HepG2 (cell line): ENCODE data around the gene TOPORS. TPM values are rescaled to one million over a fixed set of nuclear protein-coding genes. Genes with fewer than 3 reads are reported as not detected.
A peak's percentile ranks its signal among the peaks of the same experiment; 100 is the strongest.

ENCODE experiments used
- AKAP8 ChIP-seq: sonication (generic); formaldehyde crosslinking; IDR thresholded peaks from 2 replicates; pipeline ENCODE4 v1.5.1; 2020; ENCODE audit warnings: mild to moderate bottlenecking, missing genetic modification reagents
- CREB1 ChIP-seq, 2 experiments: fragments of 450-650 bp in 1 of 2; IDR thresholded peaks; 2 replicates each; pipeline ENCODE4 v1.6.1; 2016 to 2017; ENCODE audit warnings: control low read depth in 1 of 2, mild to moderate bottlenecking in 1 of 2, missing compliant biosample characterization in 1 of 2, missing genetic modification characterization in 1 of 2
- CREM ChIP-seq, 2 experiments: sonication (generic) in 1 of 2; formaldehyde crosslinking in 1 of 2; IDR thresholded peaks; 2 replicates each; pipeline versions ENCODE4 v1.4.0 to v1.6.1; 2016 to 2020; ENCODE audit warnings: antibody characterized with exemption in 1 of 2, mild to moderate bottlenecking in 1 of 2, missing genetic modification reagents in 1 of 2
- FIP1L1 ChIP-seq: fragments of 200-400 bp; formaldehyde crosslinking; IDR thresholded peaks from 2 replicates; pipeline ENCODE4 v1.6.1; 2018; ENCODE audit warnings: low read depth, mild to moderate bottlenecking, low read length, moderate library complexity, borderline replicate concordance; ENCODE audit not compliant: insufficient read depth
- FOXA1 ChIP-seq, 2 experiments: fragments of 450-650 bp in 1 of 2; sonication (generic) in 1 of 2; formaldehyde crosslinking in 1 of 2; IDR thresholded peaks; 2 replicates each; pipeline versions ENCODE4 v1.4.0 to v1.6.1; 2016 to 2020; ENCODE audit warnings: missing genetic modification reagents in 1 of 2
- HDAC2 ChIP-seq: sonication (generic); formaldehyde crosslinking; IDR thresholded peaks from 2 replicates; pipeline ENCODE4 v1.4.0; 2020; ENCODE audit warnings: missing genetic modification reagents
- IKZF4 ChIP-seq: sonication (generic); formaldehyde crosslinking; IDR thresholded peaks from 2 replicates; pipeline ENCODE4 v1.5.1; 2020; ENCODE audit warnings: borderline replicate concordance, mild to moderate bottlenecking, low read depth, missing genetic modification reagents; ENCODE audit errors: not compliant biosample characterization
- MEIS1 ChIP-seq: sonication (generic); formaldehyde crosslinking; IDR thresholded peaks from 2 replicates; pipeline ENCODE4 v1.9.0; 2021; ENCODE audit warnings: mild to moderate bottlenecking, missing genetic modification reagents, moderate library complexity, borderline replicate concordance
- NR2F2 ChIP-seq: IDR thresholded peaks from 2 replicates; pipeline ENCODE4 v1.6.1; 2012; ENCODE audit warnings: low read depth, inconsistent platforms, borderline replicate concordance
- PHB2 ChIP-seq: fragments of 450-650 bp; IDR thresholded peaks from 2 replicates; pipeline ENCODE4 v1.6.1; 2018; ENCODE audit not compliant: partially characterized antibody
- SIN3B ChIP-seq: fragments of 150-350 bp; IDR thresholded peaks from 2 replicates; pipeline ENCODE4 v1.6.1; 2014; ENCODE audit warnings: low read length
- SMYD3 ChIP-seq: sonication (generic); formaldehyde crosslinking; IDR thresholded peaks from 2 replicates; pipeline ENCODE4 v1.8.1; 2023; ENCODE audit warnings: mild to moderate bottlenecking, missing genetic modification reagents
- SRF ChIP-seq: IDR thresholded peaks from 2 replicates; pipeline ENCODE4 v1.6.1; 2011; ENCODE audit warnings: mild to moderate bottlenecking, low read depth, low read length, moderate library complexity
- STAT5B ChIP-seq: sonication (generic); formaldehyde crosslinking; IDR thresholded peaks from 2 replicates; pipeline ENCODE4 v1.4.0; 2020; ENCODE audit warnings: missing genetic modification reagents
- ZBTB8A ChIP-seq: sonication (generic); formaldehyde crosslinking; IDR thresholded peaks from 2 replicates; pipeline ENCODE4 v1.4.0; 2020; ENCODE audit warnings: mild to moderate bottlenecking, low read depth, missing genetic modification reagents, borderline replicate concordance
- ZFP36L2 ChIP-seq: sonication (generic); formaldehyde crosslinking; IDR thresholded peaks from 2 replicates; pipeline ENCODE4 v1.4.0; 2020; ENCODE audit warnings: missing genetic modification reagents
- ZNF260 ChIP-seq: sonication (generic); formaldehyde crosslinking; IDR thresholded peaks from 2 replicates; pipeline ENCODE4 v1.4.0; 2020; ENCODE audit warnings: missing genetic modification reagents, low read depth, mild to moderate bottlenecking, borderline replicate concordance
- ZNF274 ChIP-seq: sonication (generic); formaldehyde crosslinking; IDR thresholded peaks from 2 replicates; pipeline ENCODE4 v1.5.1; 2020; ENCODE audit warnings: mild to moderate bottlenecking, missing genetic modification reagents
- ZNF329 ChIP-seq: sonication (generic); formaldehyde crosslinking; IDR thresholded peaks from 2 replicates; pipeline ENCODE4 v1.9.0; 2021; ENCODE audit warnings: low read depth, mild to moderate bottlenecking, missing genetic modification reagents
- ZNF629 ChIP-seq: sonication (generic); formaldehyde crosslinking; conservative IDR thresholded peaks from 2 replicates; pipeline ENCODE4 v1.5.0; 2020; ENCODE audit warnings: missing genetic modification reagents
- polyA plus RNA-seq, 8 experiments: library from polyadenylated mRNA; depleted of rRNA in 3 of 8; stranded (reverse) in 7 of 8; unstranded in 1 of 8; fragments of >200 nt; fragmentation: Illumina TruSeq in 4 of 8; extraction: Trizol in 4 of 8; gene quantifications; 2 replicates each; pipeline versions ENCODE4 v1.2.1 to v1.2.3, GENCODE V29; 2011 to 2016; ENCODE audit warnings: low read depth in 4 of 8, missing spikeins in 1 of 8, mixed read lengths in 1 of 8; ENCODE audit not compliant: insufficient read depth in 1 of 8
- total RNA-seq, 5 experiments: library from RNA; depleted of rRNA; stranded (reverse); fragments of >200 nt; fragmentation: Illumina TruSeq; extraction: Trizol; gene quantifications; 2 replicates each; pipeline ENCODE4 v1.2.3, GENCODE V29; 2016; ENCODE audit warnings: low read depth in 1 of 5
- TF ChIP-seq, protein P1 (sequence below): sonication (generic); formaldehyde crosslinking; IDR thresholded peaks from 2 replicates; pipeline ENCODE4 v1.8.0; 2022; ENCODE audit warnings: mild to moderate bottlenecking, missing genetic modification reagents; ENCODE audit not compliant: insufficient replicate concordance
- TF ChIP-seq, protein P2 (sequence below): sonication (generic); IDR thresholded peaks from 2 replicates; pipeline ENCODE4 v1.6.1; 2016; ENCODE audit warnings: low read depth, borderline replicate concordance
- TF ChIP-seq, protein P3 (sequence below): IDR thresholded peaks from 2 replicates; pipeline ENCODE4 v1.6.1; 2016; ENCODE audit warnings: mild to moderate bottlenecking
- TF ChIP-seq, protein P4 (sequence below): sonication (generic); formaldehyde crosslinking; IDR thresholded peaks from 2 replicates; pipeline ENCODE4 v1.9.0; 2022; ENCODE audit warnings: missing genetic modification reagents, mild to moderate bottlenecking, borderline replicate concordance

TOPORS gene
- total and polyA plus RNA-seq, 2 of the 13 experiments (the other 11 are each of a cell fraction or from before 2014, with no cell fraction given): 6.8 to 19.6 TPM

DNA sequence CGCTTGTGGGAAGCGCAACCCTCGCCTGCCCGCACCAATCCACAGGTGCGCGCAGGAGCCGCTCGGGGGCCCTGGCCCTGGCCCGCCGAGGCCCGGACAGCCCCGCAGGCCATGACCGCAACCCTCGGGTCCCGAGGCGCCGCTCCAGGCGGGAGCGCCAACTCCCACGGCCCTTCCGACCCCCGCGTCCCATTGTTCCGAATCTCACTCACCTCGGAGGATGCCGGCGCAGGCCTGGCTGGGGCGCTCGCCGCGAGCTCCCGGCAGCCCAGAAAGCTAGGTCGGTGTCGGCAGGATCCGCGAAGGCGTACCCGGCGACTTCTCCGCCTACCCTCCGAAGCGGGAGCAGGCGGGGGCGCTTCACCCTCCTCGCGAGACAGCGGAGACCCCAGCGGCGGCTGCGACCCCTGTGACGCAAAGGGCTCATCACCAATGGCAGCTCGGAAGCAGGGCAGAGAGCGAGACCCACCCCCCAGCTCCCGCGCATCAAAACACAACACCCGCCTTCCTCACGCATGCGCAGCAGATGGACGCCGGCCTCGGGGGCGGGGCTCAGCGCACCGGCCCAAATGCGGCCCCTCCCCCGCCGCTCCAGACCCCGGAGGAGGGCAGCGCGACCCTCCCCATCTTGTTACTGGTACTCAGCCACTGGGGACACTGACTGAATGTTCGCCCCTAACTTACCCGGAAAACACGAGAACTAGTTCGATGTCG, 1.7 kb downstream of the TOPORS start (continued):
- peak; percentile 19; the same call in 1 of the 2 replicates for TF ChIP-seq ZNF274 (CRISPR knock-in tag)
- TF ChIP-seq, protein P1, sequence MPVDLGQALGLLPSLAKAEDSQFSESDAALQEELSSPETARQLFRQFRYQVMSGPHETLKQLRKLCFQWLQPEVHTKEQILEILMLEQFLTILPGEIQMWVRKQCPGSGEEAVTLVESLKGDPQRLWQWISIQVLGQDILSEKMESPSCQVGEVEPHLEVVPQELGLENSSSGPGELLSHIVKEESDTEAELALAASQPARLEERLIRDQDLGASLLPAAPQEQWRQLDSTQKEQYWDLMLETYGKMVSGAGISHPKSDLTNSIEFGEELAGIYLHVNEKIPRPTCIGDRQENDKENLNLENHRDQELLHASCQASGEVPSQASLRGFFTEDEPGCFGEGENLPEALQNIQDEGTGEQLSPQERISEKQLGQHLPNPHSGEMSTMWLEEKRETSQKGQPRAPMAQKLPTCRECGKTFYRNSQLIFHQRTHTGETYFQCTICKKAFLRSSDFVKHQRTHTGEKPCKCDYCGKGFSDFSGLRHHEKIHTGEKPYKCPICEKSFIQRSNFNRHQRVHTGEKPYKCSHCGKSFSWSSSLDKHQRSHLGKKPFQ (CRISPR knock-in tag): no peak
- no peak for TF ChIP-seq ZNF629 (CRISPR knock-in tag)
- TF ChIP-seq PHB2: no peak
- TF ChIP-seq STAT5B (CRISPR knock-in tag): no peak; the same call in 1 of the 2 replicates
- TF ChIP-seq, protein P2, sequence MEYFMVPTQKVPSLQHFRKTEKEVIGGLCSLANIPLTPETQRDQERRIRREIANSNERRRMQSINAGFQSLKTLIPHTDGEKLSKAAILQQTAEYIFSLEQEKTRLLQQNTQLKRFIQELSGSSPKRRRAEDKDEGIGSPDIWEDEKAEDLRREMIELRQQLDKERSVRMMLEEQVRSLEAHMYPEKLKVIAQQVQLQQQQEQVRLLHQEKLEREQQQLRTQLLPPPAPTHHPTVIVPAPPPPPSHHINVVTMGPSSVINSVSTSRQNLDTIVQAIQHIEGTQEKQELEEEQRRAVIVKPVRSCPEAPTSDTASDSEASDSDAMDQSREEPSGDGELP: no peak
- no peak for TF ChIP-seq SMYD3 (CRISPR knock-in tag)
- no peak for TF ChIP-seq SRF
- peak; percentile 70 for TF ChIP-seq CREM (IDR thresholded peaks at IDR 0.05)
- TF ChIP-seq CREM (CRISPR knock-in tag; IDR thresholded peaks at IDR 0.05): no peak
- no peak; the same call in 1 of the 2 replicates for TF ChIP-seq NR2F2
- TF ChIP-seq, protein P3, sequence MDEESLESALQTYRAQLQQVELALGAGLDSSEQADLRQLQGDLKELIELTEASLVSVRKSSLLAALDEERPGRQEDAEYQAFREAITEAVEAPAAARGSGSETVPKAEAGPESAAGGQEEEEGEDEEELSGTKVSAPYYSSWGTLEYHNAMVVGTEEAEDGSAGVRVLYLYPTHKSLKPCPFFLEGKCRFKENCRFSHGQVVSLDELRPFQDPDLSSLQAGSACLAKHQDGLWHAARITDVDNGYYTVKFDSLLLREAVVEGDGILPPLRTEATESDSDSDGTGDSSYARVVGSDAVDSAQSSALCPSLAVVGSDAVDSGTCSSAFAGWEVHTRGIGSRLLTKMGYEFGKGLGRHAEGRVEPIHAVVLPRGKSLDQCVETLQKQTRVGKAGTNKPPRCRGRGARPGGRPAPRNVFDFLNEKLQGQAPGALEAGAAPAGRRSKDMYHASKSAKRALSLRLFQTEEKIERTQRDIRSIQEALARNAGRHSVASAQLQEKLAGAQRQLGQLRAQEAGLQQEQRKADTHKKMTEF: peak; percentile 72
- TF ChIP-seq ZBTB8A (CRISPR knock-in tag): no peak
- no peak for TF ChIP-seq FOXA1 (IDR thresholded peaks at IDR 0.05)
- no peak for TF ChIP-seq FOXA1 (CRISPR knock-in tag; IDR thresholded peaks at IDR 0.05)
- peak; percentile 31 for TF ChIP-seq HDAC2
- no peak for TF ChIP-seq ZNF260 (CRISPR knock-in tag)
- no peak for TF ChIP-seq ZFP36L2 (CRISPR knock-in tag)
- no peak; the same call in 1 of the 2 replicates for TF ChIP-seq SIN3B
- TF ChIP-seq ZNF329 (CRISPR knock-in tag): no peak
- peak; percentile 81 for TF ChIP-seq CREB1 (IDR thresholded peaks at IDR 0.05)
- TF ChIP-seq CREB1 (CRISPR knock-in tag; IDR thresholded peaks at IDR 0.05): peak; percentile 88
- no peak for TF ChIP-seq IKZF4 (CRISPR knock-in tag)
- no peak for TF ChIP-seq FIP1L1
- TF ChIP-seq AKAP8 (CRISPR knock-in tag): peak; percentile 75; the same call in 1 of the 2 replicates
- TF ChIP-seq MEIS1 (CRISPR knock-in tag): no peak
- TF ChIP-seq, protein P4, sequence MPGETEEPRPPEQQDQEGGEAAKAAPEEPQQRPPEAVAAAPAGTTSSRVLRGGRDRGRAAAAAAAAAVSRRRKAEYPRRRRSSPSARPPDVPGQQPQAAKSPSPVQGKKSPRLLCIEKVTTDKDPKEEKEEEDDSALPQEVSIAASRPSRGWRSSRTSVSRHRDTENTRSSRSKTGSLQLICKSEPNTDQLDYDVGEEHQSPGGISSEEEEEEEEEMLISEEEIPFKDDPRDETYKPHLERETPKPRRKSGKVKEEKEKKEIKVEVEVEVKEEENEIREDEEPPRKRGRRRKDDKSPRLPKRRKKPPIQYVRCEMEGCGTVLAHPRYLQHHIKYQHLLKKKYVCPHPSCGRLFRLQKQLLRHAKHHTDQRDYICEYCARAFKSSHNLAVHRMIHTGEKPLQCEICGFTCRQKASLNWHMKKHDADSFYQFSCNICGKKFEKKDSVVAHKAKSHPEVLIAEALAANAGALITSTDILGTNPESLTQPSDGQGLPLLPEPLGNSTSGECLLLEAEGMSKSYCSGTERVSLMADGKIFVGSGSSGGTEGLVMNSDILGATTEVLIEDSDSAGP (CRISPR knock-in tag): peak; percentile 77; the same call in 1 of the 2 replicates
